Measurements from ENCODE around the gene RASSF7. TPM values are rescaled to one million over a fixed set of nuclear protein-coding genes. Genes with fewer than 3 reads are reported as not detected.

Gene RASSF7
- total and polyA plus RNA-seq, 10 of the 15 experiments (the other 5 are each of a cell fraction or from before 2014, with no cell fraction given), result 0.39 to 29.7 (median 13.2) TPM

DNA sequence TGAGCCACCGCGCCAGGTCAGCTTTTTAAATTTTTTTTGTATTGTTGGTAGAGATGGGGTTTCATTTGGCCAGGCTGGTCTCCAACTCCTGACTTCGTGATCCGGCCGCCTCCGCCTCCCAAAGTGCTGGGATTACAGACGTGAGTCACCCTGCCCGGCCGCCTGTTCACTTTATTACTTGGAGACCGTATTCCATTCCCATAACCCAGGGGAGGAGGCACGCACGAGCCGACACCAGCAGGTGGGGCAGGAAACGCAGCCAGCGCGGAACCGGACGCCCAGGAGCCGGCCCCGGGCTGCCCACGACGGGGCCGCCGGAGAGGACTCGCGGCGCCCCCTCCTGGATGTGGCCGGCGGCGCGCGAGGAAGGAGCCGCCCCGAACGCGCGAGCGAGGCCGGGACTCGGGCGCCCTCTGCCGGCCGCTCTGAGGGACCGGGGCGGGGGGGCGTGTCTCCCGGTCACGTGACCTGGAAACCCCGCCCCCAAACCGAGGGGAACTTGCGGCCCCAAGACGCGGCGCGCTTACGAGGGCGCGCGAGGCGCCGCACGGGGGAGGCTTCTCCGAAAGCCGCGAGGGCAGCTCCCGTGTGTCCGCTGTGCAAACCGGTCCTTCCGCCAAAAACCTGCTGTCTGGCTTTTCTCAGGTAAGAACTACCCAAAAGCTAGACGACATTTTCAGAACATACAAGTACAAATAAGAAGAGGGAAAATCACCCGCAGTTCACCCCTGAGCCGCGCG lies 42.1 kb upstream of the RASSF7 start:
- Histone ChIP-seq H3K79me2 (ENCODE audit: control insufficient read depth, insufficient read depth, low read length) (no peaks in the 10 kb centered on the region), H3K27ac (ENCODE audit: control insufficient read depth, insufficient read depth) (no peak overlapping the region), H2AFZ (ENCODE audit: control insufficient read depth, low read depth, low read length) (peak overlapping the region; percentile 75), H3K9ac (ENCODE audit: control insufficient read depth, insufficient read depth, low read length) (no peak overlapping the region), H3K4me1 (ENCODE audit: control insufficient read depth, insufficient read depth, low read length) (peaks cover 3% of the 10 kb centered on the region; the same call in 1 of the 2 replicates), H3K27me3 (replicated peaks in 1 of 2; ENCODE audit: control insufficient read depth in 2 of 2, insufficient read depth in 2 of 2, low read length in 1 of 2) (no peaks in the 10 kb centered on the region), H3K4me3 (no peak overlapping the region; the same call in 1 of the 2 replicates), H3K36me3 (ENCODE audit: control insufficient read depth in 2 of 2, insufficient read depth in 2 of 2, low read length in 1 of 2) (peaks cover 0 to 3% of the 10 kb centered on the region in 2 experiments; a peak in 1 of 4 replicates), H3K9me3 (replicated peaks; ENCODE audit: control insufficient read depth, insufficient read depth, low read length) (no peaks in the 10 kb centered on the region), H3K4me2 (ENCODE audit: control insufficient read depth, insufficient read depth) (peak overlapping the region; percentile 87), H4K20me1 (ENCODE audit: control insufficient read depth, insufficient read depth) (no peaks in the 10 kb centered on the region)
- DNase-seq (ENCODE audit: low read depth, low spot score), result no peak
- POLR2A ChIA-PET, result interaction anchor here (0.6 to 1.1 kb wide), 3 partner anchors 15 to 179 kb away, joined by 3 read pairs; no protein-coding TSS in a partner anchor
- RAD21 ChIA-PET (ENCODE audit: unreplicated experiment), result interaction anchor here (0.7 to 2.0 kb wide), 4 partner anchors 18 to 207 kb away, joined by 3 to 8 read pairs (median 6); no protein-coding TSS in a partner anchor
- in situ Hi-C loops (cut with MboI) (no loop called here), intact Hi-C loops (cut with micrococcal nuclease; ENCODE audit: unreplicated experiment) (loop anchor here (2.0 kb wide), 1 partner anchor 210 kb away; no protein-coding TSS in a partner anchor)
- CTCF ChIA-PET, result interaction anchor here (0.6 to 2.3 kb wide), 20 partner anchors 10 to 316 kb away, joined by 3 to 20 read pairs (median 4); partner anchors contain the start of genes HRAS, PTDSS2 and RNH1
- SMC1A ChIA-PET (ENCODE audit: uncharacterized antibody, unreplicated experiment), result interaction anchor here (0.7 to 1.6 kb wide), 5 partner anchors 15 to 154 kb away, joined by 3 to 5 read pairs (median 4); no protein-coding TSS in a partner anchor
- FAIRE-seq, result peak; percentile 61
- 19% methylated on average over 59 of the region's 74 CpGs for WGBS (ENCODE audit: insufficient coverage, insufficient replicate concordance, low lambda C conversion rate, missing lambda C conversion rate)
- BruUV-seq (replicated peaks), result no TSS peak
- ATAC-seq, result peak; percentile 99
- TF ChIP-seq CREM (IDR thresholded peaks at IDR 0.05; ENCODE audit: low read depth) (peak; percentile 20; the same call in 1 of the 2 replicates), RB1 (IDR thresholded peaks at IDR 0.05; ENCODE audit: borderline replicate concordance) (peak; percentile 96; the same call in 1 of the 2 replicates), ZNF622 (IDR thresholded peaks at IDR 0.05) (no peak), SIN3A (IDR thresholded peaks at IDR 0.05; ENCODE audit: low read depth, low read length) (no peak), ZZZ3 (IDR thresholded peaks at IDR 0.05; ENCODE audit: control insufficient read depth, insufficient read length, low read depth) (no peak), SRF (IDR thresholded peaks at IDR 0.05; ENCODE audit: low read depth in 2 of 2, low read length in 2 of 2) (0 out of 4 replicates have a peak, but pooled peaks of 1 of the 2 experiments have one; percentile 20), GATAD2B (conservative IDR thresholded peaks at IDR 0.05; ENCODE audit: low read depth) (peak; percentile 93)
- TF ChIP-seq, protein P1, sequence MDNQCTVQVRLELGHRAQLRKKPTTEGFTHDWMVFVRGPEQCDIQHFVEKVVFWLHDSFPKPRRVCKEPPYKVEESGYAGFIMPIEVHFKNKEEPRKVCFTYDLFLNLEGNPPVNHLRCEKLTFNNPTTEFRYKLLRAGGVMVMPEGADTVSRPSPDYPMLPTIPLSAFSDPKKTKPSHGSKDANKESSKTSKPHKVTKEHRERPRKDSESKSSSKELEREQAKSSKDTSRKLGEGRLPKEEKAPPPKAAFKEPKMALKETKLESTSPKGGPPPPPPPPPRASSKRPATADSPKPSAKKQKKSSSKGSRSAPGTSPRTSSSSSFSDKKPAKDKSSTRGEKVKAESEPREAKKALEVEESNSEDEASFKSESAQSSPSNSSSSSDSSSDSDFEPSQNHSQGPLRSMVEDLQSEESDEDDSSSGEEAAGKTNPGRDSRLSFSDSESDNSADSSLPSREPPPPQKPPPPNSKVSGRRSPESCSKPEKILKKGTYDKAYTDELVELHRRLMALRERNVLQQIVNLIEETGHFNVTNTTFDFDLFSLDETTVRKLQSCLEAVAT (IDR thresholded peaks at IDR 0.05), result no peak
- TF ChIP-seq, protein P2, sequence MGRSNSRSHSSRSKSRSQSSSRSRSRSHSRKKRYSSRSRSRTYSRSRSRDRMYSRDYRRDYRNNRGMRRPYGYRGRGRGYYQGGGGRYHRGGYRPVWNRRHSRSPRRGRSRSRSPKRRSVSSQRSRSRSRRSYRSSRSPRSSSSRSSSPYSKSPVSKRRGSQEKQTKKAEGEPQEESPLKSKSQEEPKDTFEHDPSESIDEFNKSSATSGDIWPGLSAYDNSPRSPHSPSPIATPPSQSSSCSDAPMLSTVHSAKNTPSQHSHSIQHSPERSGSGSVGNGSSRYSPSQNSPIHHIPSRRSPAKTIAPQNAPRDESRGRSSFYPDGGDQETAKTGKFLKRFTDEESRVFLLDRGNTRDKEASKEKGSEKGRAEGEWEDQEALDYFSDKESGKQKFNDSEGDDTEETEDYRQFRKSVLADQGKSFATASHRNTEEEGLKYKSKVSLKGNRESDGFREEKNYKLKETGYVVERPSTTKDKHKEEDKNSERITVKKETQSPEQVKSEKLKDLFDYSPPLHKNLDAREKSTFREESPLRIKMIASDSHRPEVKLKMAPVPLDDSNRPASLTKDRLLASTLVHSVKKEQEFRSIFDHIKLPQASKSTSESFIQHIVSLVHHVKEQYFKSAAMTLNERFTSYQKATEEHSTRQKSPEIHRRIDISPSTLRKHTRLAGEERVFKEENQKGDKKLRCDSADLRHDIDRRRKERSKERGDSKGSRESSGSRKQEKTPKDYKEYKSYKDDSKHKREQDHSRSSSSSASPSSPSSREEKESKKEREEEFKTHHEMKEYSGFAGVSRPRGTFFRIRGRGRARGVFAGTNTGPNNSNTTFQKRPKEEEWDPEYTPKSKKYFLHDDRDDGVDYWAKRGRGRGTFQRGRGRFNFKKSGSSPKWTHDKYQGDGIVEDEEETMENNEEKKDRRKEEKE (IDR thresholded peaks at IDR 0.05), result peak; percentile 57; the same call in 1 of the 2 replicates
- TF ChIP-seq, protein P3, sequence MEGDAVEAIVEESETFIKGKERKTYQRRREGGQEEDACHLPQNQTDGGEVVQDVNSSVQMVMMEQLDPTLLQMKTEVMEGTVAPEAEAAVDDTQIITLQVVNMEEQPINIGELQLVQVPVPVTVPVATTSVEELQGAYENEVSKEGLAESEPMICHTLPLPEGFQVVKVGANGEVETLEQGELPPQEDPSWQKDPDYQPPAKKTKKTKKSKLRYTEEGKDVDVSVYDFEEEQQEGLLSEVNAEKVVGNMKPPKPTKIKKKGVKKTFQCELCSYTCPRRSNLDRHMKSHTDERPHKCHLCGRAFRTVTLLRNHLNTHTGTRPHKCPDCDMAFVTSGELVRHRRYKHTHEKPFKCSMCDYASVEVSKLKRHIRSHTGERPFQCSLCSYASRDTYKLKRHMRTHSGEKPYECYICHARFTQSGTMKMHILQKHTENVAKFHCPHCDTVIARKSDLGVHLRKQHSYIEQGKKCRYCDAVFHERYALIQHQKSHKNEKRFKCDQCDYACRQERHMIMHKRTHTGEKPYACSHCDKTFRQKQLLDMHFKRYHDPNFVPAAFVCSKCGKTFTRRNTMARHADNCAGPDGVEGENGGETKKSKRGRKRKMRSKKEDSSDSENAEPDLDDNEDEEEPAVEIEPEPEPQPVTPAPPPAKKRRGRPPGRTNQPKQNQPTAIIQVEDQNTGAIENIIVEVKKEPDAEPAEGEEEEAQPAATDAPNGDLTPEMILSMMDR (IDR thresholded peaks at IDR 0.05 in 2 of 3, conservative IDR thresholded peaks at IDR 0.05 in 1 of 3; ENCODE audit: control insufficient read depth in 2 of 3, extremely low read depth in 1 of 3, insufficient read depth in 1 of 3, low read depth in 3 of 3, low read length in 3 of 3), result peak; percentile 84 to 99 (median 97); a peak in 4 of 6 replicates
- TF ChIP-seq, protein P4, sequence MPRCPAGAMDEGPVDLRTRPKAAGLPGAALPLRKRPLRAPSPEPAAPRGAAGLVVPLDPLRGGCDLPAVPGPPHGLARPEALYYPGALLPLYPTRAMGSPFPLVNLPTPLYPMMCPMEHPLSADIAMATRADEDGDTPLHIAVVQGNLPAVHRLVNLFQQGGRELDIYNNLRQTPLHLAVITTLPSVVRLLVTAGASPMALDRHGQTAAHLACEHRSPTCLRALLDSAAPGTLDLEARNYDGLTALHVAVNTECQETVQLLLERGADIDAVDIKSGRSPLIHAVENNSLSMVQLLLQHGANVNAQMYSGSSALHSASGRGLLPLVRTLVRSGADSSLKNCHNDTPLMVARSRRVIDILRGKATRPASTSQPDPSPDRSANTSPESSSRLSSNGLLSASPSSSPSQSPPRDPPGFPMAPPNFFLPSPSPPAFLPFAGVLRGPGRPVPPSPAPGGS (IDR thresholded peaks at IDR 0.05; ENCODE audit: borderline replicate concordance, insufficient read depth, low read depth, low read length, poor library complexity, severe bottlenecking), result no peak

Measured in GM12878 (cell line).